ENCODE results near the gene GIT1. TPM values are rescaled to one million over a fixed set of nuclear protein-coding genes. Genes with fewer than 3 reads are reported as not detected.

Gene GIT1
- total and polyA plus RNA-seq, 4 donors = 8.1 to 47.0 (median 33.0) TPM

DNA sequence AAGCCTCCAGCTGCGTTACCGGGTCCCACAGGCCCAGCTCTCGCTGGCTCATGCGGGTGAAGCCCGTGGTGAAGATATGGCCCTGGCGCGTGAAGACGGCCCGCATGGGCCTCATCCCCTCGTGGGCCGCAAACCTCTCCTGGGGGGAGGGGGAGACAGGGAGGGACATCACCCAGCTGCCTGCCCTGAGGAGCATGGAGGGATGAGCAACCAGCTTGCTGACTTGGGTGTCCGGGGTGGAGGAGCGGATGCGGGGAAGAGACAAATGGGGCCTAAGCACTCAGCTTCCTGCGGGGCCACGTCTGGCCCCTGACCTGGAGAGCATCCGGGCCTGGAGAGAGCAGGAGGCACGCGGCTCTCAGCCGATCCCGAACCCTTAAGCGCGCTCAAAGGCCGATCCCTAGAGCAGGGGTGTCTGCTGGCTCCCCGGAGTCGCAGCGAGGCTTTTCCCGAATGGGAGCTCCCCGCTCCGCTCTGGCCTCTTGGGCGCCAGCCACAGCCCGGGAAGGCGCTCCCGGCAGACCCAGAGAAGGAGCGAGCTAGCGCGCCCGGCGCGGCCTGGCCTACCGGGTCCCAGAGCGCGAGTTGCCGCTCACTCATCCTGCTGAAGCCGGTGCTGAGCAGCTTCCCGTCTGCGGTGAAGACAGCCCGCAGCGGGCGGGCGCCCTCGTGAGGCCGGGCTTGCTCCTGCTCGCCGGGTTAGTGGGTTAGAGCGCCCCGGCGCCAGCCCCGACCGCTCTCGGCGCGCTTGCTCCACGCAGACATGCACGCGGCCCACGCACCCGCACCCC is 28.2 kb upstream of the GIT1 start:
- Histone ChIP-seq H3K27me3 (ENCODE audit: control insufficient read depth in 1 of 2, insufficient read depth in 2 of 2, low read length in 1 of 2) (no peaks in the 10 kb centered on the region), H3K27ac (ENCODE audit: low read depth in 1 of 2, low read length in 2 of 2) (no peak overlapping the region), H3K36me3 (ENCODE audit: control insufficient read depth in 1 of 2, insufficient read depth in 2 of 2, low read length in 1 of 2) (no peaks in the 10 kb centered on the region), H3K4me1 (ENCODE audit: control insufficient read depth in 1 of 2, insufficient read depth in 2 of 2, low read length in 2 of 2) (no peaks in the 10 kb centered on the region), H3K9me3 (ENCODE audit: control insufficient read depth, low read length) (no peaks in the 10 kb centered on the region), H3K4me3 (ENCODE audit: low read length in 2 of 2) (no peak overlapping the region)
- peak; percentile 23 for ATAC-seq (ENCODE audit: low FRiP score)
- DNase-seq = peak; percentile 90 to 92
- 8% methylated on average over 46 to 68 of the region's 68 CpGs for WGBS, 2 donors
- intact Hi-C loops (cut with DNase I) = no loop called here

- intact Hi-C loops (cut with DNase I) = no loop called here
- DNase-seq (peak; percentile 92 to 94), ATAC-seq (ENCODE audit: low FRiP score) (peak; percentile 30)
Measured at GRCh38 chr17:29617125-29617480, 27.7 kb upstream of the GIT1 start.

DNA sequence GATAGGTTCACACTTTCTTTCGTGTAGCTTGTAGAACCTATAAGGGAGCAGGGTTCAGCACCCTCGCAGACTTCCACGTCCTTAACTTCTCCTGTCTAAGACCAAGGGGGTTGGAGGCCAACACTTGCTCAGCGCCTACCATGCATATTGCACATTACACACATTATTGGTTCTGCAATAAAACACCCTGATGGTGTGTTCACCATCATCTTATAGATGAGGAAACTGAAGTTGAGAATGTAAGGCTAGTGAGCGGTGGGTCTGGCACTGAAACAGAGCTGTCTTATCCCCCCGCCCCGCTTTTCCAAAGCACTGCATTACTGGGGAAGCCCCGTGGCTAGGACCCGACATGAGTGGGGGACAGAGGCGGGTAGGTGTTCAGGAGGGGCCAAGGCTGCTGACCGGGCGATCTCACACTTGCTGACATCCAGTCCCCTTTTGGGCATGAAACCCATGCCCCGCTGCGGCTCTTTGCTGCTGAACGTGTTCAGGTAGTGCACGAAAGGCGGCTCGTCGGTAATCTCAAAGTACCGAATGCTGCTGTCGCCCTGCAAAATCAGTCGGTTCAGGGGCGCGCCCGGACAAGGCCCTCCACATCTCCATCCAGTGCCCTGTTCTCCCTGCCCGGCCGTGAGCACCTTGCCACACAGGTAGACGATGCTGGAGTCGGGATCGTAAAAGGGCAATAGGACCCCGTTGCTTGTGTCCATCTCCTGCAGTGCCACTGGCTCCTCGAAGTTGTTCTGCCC is 27.0 kb upstream of the GIT1 start:
- 27 to 31% methylated on average over 32 of the region's 32 CpGs for WGBS, 2 donors
- intact Hi-C loops (cut with DNase I) = no loop called here

More at GRCh38 chr17:29617125-29617480, 27.7 kb upstream of the GIT1 start:
- no peaks in the 10 kb centered on the region for H3K9me3 ChIP-seq (ENCODE audit: control insufficient read depth, low read length)
- no peaks in the 10 kb centered on the region for H3K36me3 ChIP-seq (ENCODE audit: control insufficient read depth in 1 of 2, insufficient read depth in 2 of 2, low read length in 1 of 2)
- 2 to 3% methylated on average over 14 to 16 of the region's 16 CpGs for WGBS, 2 donors
- H3K4me3 ChIP-seq (ENCODE audit: low read length in 2 of 2) = no peak overlapping the region
- no peaks in the 10 kb centered on the region for H3K27me3 ChIP-seq (ENCODE audit: control insufficient read depth in 1 of 2, insufficient read depth in 2 of 2, low read length in 1 of 2)
- no peaks in the 10 kb centered on the region for H3K4me1 ChIP-seq (ENCODE audit: control insufficient read depth in 1 of 2, insufficient read depth in 2 of 2, low read length in 2 of 2)
- H3K27ac ChIP-seq (ENCODE audit: low read depth in 1 of 2, low read length in 2 of 2) = no peak overlapping the region

DNA sequence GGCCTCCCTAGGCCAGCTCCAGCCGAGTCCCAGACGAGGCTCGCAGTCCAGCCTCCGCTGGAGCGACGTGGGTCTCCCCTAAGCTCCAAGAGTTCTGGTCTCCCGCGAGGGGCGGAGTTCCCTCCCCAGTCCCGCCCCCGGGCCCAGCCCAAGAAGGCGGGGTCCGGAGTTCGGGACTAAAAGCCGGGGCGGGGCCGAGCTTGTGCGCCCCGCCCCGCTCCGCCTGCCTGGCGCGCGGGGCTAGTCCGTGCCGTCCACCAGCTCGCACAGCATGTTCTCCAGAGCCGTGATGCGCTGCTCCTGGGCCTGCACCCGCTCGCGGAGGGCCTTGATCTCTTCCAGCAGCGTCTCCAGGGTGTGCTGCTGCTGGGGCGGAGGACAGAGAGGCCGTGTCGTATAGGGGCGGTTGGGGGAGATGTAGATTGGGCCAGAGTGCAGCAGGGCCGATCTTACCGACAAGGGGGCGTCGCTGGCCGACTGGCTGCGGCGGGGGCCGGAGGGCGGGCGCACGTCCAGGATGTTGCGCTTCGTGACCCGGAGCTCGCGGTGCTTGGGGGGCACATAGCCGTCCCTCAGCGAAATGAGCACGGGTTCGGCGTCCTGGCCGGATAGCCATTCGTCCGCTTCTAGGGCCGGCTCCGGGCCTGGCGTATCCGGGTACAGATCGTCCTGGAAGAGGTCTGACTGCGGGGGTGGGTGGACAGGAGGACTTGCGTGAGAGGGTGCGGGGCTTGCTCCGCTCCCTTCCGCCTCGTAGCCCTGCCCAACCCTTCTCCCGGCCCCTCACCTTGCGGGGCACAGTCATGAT is 26.2 kb upstream of the GIT1 start:
- no peaks in the 10 kb centered on the region for H3K27me3 ChIP-seq (ENCODE audit: control insufficient read depth in 1 of 2, insufficient read depth in 2 of 2, low read length in 1 of 2)
- H3K36me3 ChIP-seq (ENCODE audit: control insufficient read depth in 1 of 2, insufficient read depth in 2 of 2, low read length in 1 of 2) = no peaks in the 10 kb centered on the region
- H3K4me3 ChIP-seq (ENCODE audit: low read length in 2 of 2) = no peak overlapping the region
- H3K9me3 ChIP-seq (ENCODE audit: control insufficient read depth, low read length) = no peaks in the 10 kb centered on the region
- no peaks in the 10 kb centered on the region for H3K4me1 ChIP-seq (ENCODE audit: control insufficient read depth in 1 of 2, insufficient read depth in 2 of 2, low read length in 2 of 2)
- WGBS, 2 donors = 2 to 3% methylated on average over 74 of the region's 74 CpGs
- peak; percentile 85 for ATAC-seq (ENCODE audit: low FRiP score)
- intact Hi-C loops (cut with DNase I) = no loop called here
- DNase-seq = peak; percentile 90 to 93
- H3K27ac ChIP-seq (ENCODE audit: low read depth in 1 of 2, low read length in 2 of 2) = no peak overlapping the region

More for the DNA sequence above, 27.0 kb upstream of the GIT1 start:
- H3K27ac ChIP-seq (ENCODE audit: low read depth in 1 of 2, low read length in 2 of 2) = no peak overlapping the region
- no peaks in the 10 kb centered on the region for H3K36me3 ChIP-seq (ENCODE audit: control insufficient read depth in 1 of 2, insufficient read depth in 2 of 2, low read length in 1 of 2)
- H3K27me3 ChIP-seq (ENCODE audit: control insufficient read depth in 1 of 2, insufficient read depth in 2 of 2, low read length in 1 of 2) = no peaks in the 10 kb centered on the region
- no peaks in the 10 kb centered on the region for H3K9me3 ChIP-seq (ENCODE audit: control insufficient read depth, low read length)
- DNase-seq (no peak), ATAC-seq (ENCODE audit: low FRiP score) (no peak)
- H3K4me1 ChIP-seq (ENCODE audit: control insufficient read depth in 1 of 2, insufficient read depth in 2 of 2, low read length in 2 of 2) = no peaks in the 10 kb centered on the region
- H3K4me3 ChIP-seq (ENCODE audit: low read length in 2 of 2) = no peak overlapping the region

GRCh38 chr17:29615048-29615385 is 25.6 kb upstream of the GIT1 start:
- DNase-seq = peak in 1 of 2 donors; percentile 74
- Histone ChIP-seq H3K27me3 (ENCODE audit: control insufficient read depth in 1 of 2, insufficient read depth in 2 of 2, low read length in 1 of 2) (no peaks in the 10 kb centered on the region), H3K4me3 (ENCODE audit: low read length in 2 of 2) (no peak overlapping the region), H3K4me1 (ENCODE audit: control insufficient read depth in 1 of 2, insufficient read depth in 2 of 2, low read length in 2 of 2) (no peaks in the 10 kb centered on the region), H3K9me3 (ENCODE audit: control insufficient read depth, low read length) (no peaks in the 10 kb centered on the region), H3K27ac (ENCODE audit: low read depth in 1 of 2, low read length in 2 of 2) (no peak overlapping the region), H3K36me3 (ENCODE audit: control insufficient read depth in 1 of 2, insufficient read depth in 2 of 2, low read length in 1 of 2) (no peaks in the 10 kb centered on the region)
- WGBS, 2 donors = 44 to 50% methylated on average over 15 of the region's 15 CpGs
- no peak for ATAC-seq (ENCODE audit: low FRiP score)
- intact Hi-C loops (cut with DNase I) = no loop called here

DNA sequence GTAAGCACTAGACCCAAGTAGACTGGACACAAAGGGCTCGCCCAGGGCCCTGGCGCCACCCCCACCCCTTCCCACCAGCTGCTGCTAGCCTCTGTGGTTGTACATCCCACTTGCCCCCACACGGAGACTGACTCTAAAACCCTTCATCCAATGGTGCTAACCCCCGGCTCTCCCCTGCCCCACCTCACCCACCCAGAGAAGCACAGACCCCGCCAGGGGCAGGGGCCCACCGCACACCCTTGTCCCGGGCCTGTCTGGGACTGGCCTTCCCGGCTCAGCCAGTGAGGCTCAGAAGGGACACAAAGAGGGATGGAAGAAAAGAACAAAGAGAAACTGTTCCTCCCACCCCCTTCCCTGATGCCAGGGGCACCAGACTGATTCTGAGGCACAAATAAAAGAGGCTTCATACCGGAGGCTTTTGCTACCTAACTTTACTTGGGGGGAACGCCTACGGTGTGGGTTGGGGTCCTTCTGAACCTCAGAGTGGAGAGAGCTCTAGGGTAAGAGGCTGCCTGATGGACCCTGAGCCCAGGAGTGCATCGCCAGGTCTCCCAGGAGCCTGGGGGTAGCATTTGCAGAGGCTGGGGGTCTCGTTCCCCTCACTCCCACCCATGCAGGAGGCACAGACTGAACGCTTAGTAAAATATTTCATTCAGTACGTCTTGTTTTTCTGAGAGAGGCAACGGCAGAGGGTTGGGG is 25.1 kb upstream of the GIT1 start:
- ATAC-seq (ENCODE audit: low FRiP score) (no peak), DNase-seq (no peak)
- WGBS, 2 donors = 74 to 77% methylated on average over 14 to 16 of the region's 16 CpGs
- no peaks in the 10 kb centered on the region for H3K27me3 ChIP-seq (ENCODE audit: control insufficient read depth in 1 of 2, insufficient read depth in 2 of 2, low read length in 1 of 2)
- intact Hi-C loops (cut with DNase I) = no loop called here
- H3K9me3 ChIP-seq (ENCODE audit: control insufficient read depth, low read length) = no peaks in the 10 kb centered on the region
- no peak overlapping the region for H3K27ac ChIP-seq (ENCODE audit: low read depth in 1 of 2, low read length in 2 of 2)
- H3K36me3 ChIP-seq (ENCODE audit: control insufficient read depth in 1 of 2, insufficient read depth in 2 of 2, low read length in 1 of 2) = no peaks in the 10 kb centered on the region
- H3K4me3 ChIP-seq (ENCODE audit: low read length in 2 of 2) = no peak overlapping the region
- H3K4me1 ChIP-seq (ENCODE audit: control insufficient read depth in 1 of 2, insufficient read depth in 2 of 2, low read length in 2 of 2) = no peaks in the 10 kb centered on the region

- H3K4me1 ChIP-seq (ENCODE audit: control insufficient read depth in 1 of 2, insufficient read depth in 2 of 2, low read length in 2 of 2) = no peaks in the 10 kb centered on the region
- H3K4me3 ChIP-seq (ENCODE audit: low read length in 2 of 2) = no peak overlapping the region
- H3K36me3 ChIP-seq (ENCODE audit: control insufficient read depth in 1 of 2, insufficient read depth in 2 of 2, low read length in 1 of 2) = no peaks in the 10 kb centered on the region
- no peak overlapping the region for H3K27ac ChIP-seq (ENCODE audit: low read depth in 1 of 2, low read length in 2 of 2)
- no peaks in the 10 kb centered on the region for H3K27me3 ChIP-seq (ENCODE audit: control insufficient read depth in 1 of 2, insufficient read depth in 2 of 2, low read length in 1 of 2)
- intact Hi-C loops (cut with DNase I) = no loop called here
- no peaks in the 10 kb centered on the region for H3K9me3 ChIP-seq (ENCODE audit: control insufficient read depth, low read length)
- no peak for ATAC-seq (ENCODE audit: low FRiP score)
- no peak for DNase-seq
- WGBS, 2 donors = 23 to 24% methylated on average over 13 of the region's 13 CpGs
Measured at GRCh38 chr17:29613856-29614255, 24.4 kb upstream of the GIT1 start.

DNA sequence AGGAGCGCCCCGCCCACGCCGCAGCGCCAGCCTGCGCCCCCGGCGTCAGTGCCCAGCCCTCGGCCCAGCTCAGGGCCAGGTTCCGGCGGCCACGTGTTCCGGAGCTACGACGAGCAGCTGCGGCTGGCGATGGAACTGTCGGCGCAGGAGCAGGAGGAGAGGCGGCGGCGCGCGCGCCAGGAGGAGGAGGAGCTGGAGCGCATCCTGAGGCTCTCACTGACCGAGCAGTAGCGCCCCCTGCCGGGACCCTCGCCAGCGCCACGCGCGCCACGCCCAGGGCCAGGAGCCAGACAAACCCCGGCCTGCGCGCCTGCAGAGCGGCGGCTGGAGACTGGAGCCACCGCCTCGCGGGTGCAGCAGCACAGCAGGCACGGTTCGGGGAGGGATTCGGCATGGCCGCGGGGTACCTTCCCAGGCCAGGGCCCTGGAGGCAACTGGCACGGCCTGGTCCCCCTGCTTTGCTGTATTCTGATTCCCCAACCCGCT is 23.9 kb upstream of the GIT1 start:
- Histone ChIP-seq H3K27me3 (ENCODE audit: control insufficient read depth in 1 of 2, insufficient read depth in 2 of 2, low read length in 1 of 2) (no peaks in the 10 kb centered on the region), H3K27ac (ENCODE audit: low read depth in 1 of 2, low read length in 2 of 2) (no peak overlapping the region), H3K9me3 (ENCODE audit: control insufficient read depth, low read length) (no peaks in the 10 kb centered on the region), H3K4me1 (ENCODE audit: control insufficient read depth in 1 of 2, insufficient read depth in 2 of 2, low read length in 2 of 2) (no peaks in the 10 kb centered on the region), H3K36me3 (ENCODE audit: control insufficient read depth in 1 of 2, insufficient read depth in 2 of 2, low read length in 1 of 2) (no peaks in the 10 kb centered on the region), H3K4me3 (ENCODE audit: low read length in 2 of 2) (no peak overlapping the region)
- ATAC-seq (ENCODE audit: low FRiP score) (peak; percentile 83), DNase-seq (peak; percentile 96 to 99)
- WGBS, 2 donors = 1% methylated on average over 22 to 50 of the region's 50 CpGs
- intact Hi-C loops (cut with DNase I) = no loop called here

Data from aorta (tissue), 5 donors.